ENCODE measurements around the gene CSF2. TPM values are rescaled to one million over a fixed set of nuclear protein-coding genes. Genes with fewer than 3 reads are reported as not detected.

Gene CSF2
- polyA plus RNA-seq, 1 of the 3 experiments (the other 2 are of a cell fraction): 0.97 TPM

DNA sequence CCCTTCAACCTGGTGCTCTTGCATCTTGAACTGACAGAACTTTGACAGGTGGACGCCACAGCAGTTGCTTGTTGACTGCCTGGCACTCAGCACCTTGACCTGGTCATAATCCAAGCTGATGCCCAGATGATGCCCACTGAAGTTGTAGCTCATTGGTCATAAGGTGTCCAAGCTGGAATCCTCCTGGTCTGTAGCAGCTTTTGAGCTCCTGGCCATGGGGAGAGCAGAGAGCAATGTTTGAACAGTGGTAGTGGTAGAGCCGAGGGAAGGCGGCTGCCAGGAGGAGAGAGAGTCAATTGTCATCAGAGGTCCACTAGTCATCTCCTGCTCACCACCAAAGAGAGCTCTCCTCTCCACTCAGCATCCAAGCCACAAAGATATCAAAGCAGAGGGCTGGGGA lies 23.3 kb downstream of the CSF2 start:
- no peak overlapping the region for H2AFZ ChIP-seq (ENCODE audit: low read depth)
- no peak overlapping the region for H3K27ac ChIP-seq (ENCODE audit: low read depth in 2 of 2, low read length in 1 of 2)
- H4K20me1 ChIP-seq (ENCODE audit: insufficient read depth): no peaks in the 10 kb centered on the region
- 100% methylated on average over 2 of the region's 3 CpGs for WGBS (ENCODE audit: low lambda C conversion rate)
- no peaks in the 10 kb centered on the region for H3K27me3 ChIP-seq (ENCODE audit: insufficient read depth)
- H3K9me2 ChIP-seq: no peaks in the 10 kb centered on the region
- ChIA-PET POLR2A (no interaction called here), CTCF (interaction anchor here (0.7 to 1.7 kb wide), 3 partner anchors 16 to 83 kb away, joined by 3 to 5 read pairs (median 3); no protein-coding TSS in a partner anchor)
- H3K4me1 ChIP-seq (ENCODE audit: control insufficient read depth in 1 of 2, insufficient read depth in 2 of 2, low read depth in 1 of 2, low read length in 1 of 2): peaks cover 0 to 19% of the 10 kb centered on the region in 2 experiments; a peak in 3 of 4 replicates
- H3K4me3 ChIP-seq (ENCODE audit: low read depth in 2 of 2, low read length in 1 of 2): no peak overlapping the region
- H3F3A ChIP-seq (replicated peaks; ENCODE audit: insufficient read depth): peaks cover 9% of the 10 kb centered on the region
- DNase-seq: no peak
- H3K79me2 ChIP-seq (ENCODE audit: insufficient read depth): no peaks in the 10 kb centered on the region
- TF ChIP-seq GATA2 (CRISPR knock-in tag; IDR thresholded peaks at IDR 0.05): no peak
- no peak for TF ChIP-seq JUND (IDR thresholded peaks at IDR 0.05)
- no peak for TF ChIP-seq TAF1 (IDR thresholded peaks at IDR 0.05; ENCODE audit: borderline replicate concordance, low read depth, low read length)
- TF ChIP-seq, protein P1, sequence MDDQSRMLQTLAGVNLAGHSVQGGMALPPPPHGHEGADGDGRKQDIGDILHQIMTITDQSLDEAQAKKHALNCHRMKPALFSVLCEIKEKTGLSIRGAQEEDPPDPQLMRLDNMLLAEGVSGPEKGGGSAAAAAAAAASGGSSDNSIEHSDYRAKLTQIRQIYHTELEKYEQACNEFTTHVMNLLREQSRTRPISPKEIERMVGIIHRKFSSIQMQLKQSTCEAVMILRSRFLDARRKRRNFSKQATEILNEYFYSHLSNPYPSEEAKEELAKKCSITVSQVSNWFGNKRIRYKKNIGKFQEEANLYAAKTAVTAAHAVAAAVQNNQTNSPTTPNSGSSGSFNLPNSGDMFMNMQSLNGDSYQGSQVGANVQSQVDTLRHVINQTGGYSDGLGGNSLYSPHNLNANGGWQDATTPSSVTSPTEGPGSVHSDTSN (IDR thresholded peaks at IDR 0.05): no peak
- TF ChIP-seq, protein P2, sequence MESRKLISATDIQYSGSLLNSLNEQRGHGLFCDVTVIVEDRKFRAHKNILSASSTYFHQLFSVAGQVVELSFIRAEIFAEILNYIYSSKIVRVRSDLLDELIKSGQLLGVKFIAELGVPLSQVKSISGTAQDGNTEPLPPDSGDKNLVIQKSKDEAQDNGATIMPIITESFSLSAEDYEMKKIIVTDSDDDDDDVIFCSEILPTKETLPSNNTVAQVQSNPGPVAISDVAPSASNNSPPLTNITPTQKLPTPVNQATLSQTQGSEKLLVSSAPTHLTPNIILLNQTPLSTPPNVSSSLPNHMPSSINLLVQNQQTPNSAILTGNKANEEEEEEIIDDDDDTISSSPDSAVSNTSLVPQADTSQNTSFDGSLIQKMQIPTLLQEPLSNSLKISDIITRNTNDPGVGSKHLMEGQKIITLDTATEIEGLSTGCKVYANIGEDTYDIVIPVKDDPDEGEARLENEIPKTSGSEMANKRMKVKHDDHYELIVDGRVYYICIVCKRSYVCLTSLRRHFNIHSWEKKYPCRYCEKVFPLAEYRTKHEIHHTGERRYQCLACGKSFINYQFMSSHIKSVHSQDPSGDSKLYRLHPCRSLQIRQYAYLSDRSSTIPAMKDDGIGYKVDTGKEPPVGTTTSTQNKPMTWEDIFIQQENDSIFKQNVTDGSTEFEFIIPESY (IDR thresholded peaks at IDR 0.05; ENCODE audit: borderline replicate concordance, low read depth): no peak
- TF ChIP-seq, protein P3, sequence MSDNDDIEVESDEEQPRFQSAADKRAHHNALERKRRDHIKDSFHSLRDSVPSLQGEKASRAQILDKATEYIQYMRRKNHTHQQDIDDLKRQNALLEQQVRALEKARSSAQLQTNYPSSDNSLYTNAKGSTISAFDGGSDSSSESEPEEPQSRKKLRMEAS (IDR thresholded peaks at IDR 0.05; ENCODE audit: low read depth): no peak
- no peak for TF ChIP-seq EP300 (IDR thresholded peaks at IDR 0.05; ENCODE audit: borderline replicate concordance in 1 of 2, low read depth in 1 of 2, low read length in 1 of 2)
- no peak overlapping the region for H3K9ac ChIP-seq
- no peaks in the 10 kb centered on the region for H3K36me3 ChIP-seq (replicated peaks in 1 of 2; ENCODE audit: control insufficient read depth in 1 of 2, insufficient read depth in 2 of 2, low read length in 1 of 2)
- no peak overlapping the region for H3K4me2 ChIP-seq
- no peaks in the 10 kb centered on the region for H3K9me3 ChIP-seq

DNA sequence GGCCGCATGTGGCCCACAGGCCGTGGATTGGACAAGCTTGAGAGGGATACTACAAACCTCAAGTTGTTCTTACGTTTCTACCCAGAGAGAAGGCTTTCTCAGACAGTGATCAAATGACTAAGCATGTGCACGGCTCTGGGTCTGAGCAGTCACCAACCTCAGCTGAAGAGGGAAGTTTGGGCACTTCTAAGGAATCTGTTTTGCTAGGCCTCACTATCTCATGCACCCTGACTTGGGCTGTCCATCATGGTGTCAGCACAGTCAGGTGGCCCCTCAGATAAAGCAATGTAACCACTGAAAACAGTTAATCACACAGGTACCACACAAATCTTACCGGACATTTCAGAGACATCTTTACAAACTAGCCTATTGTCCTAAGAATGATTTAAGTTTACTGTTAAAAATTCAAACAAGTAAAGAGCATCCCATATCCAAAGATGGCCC lies 24.6 kb downstream of the CSF2 start:
- 77% methylated on average over 4 of the region's 5 CpGs for WGBS (ENCODE audit: low lambda C conversion rate)
- 0 out of 2 replicates have a peak overlapping the region, but pooled peaks have one; percentile 10 for H3K9ac ChIP-seq
- H3K36me3 ChIP-seq (replicated peaks in 1 of 2; ENCODE audit: control insufficient read depth in 1 of 2, insufficient read depth in 2 of 2, low read length in 1 of 2): no peaks in the 10 kb centered on the region
- H3K4me3 ChIP-seq (ENCODE audit: low read depth in 2 of 2, low read length in 1 of 2): no peak overlapping the region
- no peak overlapping the region; a peak in 1 of 4 replicates for H3K27ac ChIP-seq (ENCODE audit: low read depth in 2 of 2, low read length in 1 of 2)
- H2AFZ ChIP-seq (ENCODE audit: low read depth): no peak overlapping the region
- no peaks in the 10 kb centered on the region for H3K27me3 ChIP-seq (ENCODE audit: insufficient read depth)
- TF ChIP-seq RXRA (IDR thresholded peaks at IDR 0.05; ENCODE audit: borderline replicate concordance, low read depth): no peak
- no peak for TF ChIP-seq ELF1 (IDR thresholded peaks at IDR 0.05)
- no peak for TF ChIP-seq RAD21 (IDR thresholded peaks at IDR 0.05; ENCODE audit: low read length)
- TF ChIP-seq RFX5 (IDR thresholded peaks at IDR 0.05; ENCODE audit: low read length): no peak
- TF ChIP-seq MEF2A (IDR thresholded peaks at IDR 0.05; ENCODE audit: borderline replicate concordance, low read depth): no peak
- no peak for TF ChIP-seq RCOR1 (IDR thresholded peaks at IDR 0.05; ENCODE audit: low read length)
- TF ChIP-seq TCF12 (IDR thresholded peaks at IDR 0.05): no peak
- no peak for TF ChIP-seq FOXJ3 (CRISPR knock-in tag; IDR thresholded peaks at IDR 0.05)
- TF ChIP-seq EP300 (IDR thresholded peaks at IDR 0.05; ENCODE audit: borderline replicate concordance in 1 of 2, low read depth in 1 of 2, low read length in 1 of 2): no peak
- TF ChIP-seq EZH2phosphoT487 (IDR thresholded peaks at IDR 0.05; ENCODE audit: borderline replicate concordance, low read depth): no peak
- TF ChIP-seq SMC3 (IDR thresholded peaks at IDR 0.05; ENCODE audit: low read depth, low read length): no peak
- TF ChIP-seq, protein P4, sequence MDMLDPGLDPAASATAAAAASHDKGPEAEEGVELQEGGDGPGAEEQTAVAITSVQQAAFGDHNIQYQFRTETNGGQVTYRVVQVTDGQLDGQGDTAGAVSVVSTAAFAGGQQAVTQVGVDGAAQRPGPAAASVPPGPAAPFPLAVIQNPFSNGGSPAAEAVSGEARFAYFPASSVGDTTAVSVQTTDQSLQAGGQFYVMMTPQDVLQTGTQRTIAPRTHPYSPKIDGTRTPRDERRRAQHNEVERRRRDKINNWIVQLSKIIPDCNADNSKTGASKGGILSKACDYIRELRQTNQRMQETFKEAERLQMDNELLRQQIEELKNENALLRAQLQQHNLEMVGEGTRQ (IDR thresholded peaks at IDR 0.05; ENCODE audit: borderline replicate concordance, low read depth, low read length): no peak
- TF ChIP-seq GATA2 (CRISPR knock-in tag; IDR thresholded peaks at IDR 0.05): no peak
- H4K20me1 ChIP-seq (ENCODE audit: insufficient read depth): no peaks in the 10 kb centered on the region
- ChIA-PET CTCF (interaction anchor here (1.0 to 1.7 kb wide), 2 partner anchors 18 to 82 kb away, joined by 3 to 5 read pairs; no protein-coding TSS in a partner anchor), POLR2A (no interaction called here)
- no peaks in the 10 kb centered on the region for H3K79me2 ChIP-seq (ENCODE audit: insufficient read depth)
- H3K9me3 ChIP-seq: no peaks in the 10 kb centered on the region
- peaks cover 3 to 25% of the 10 kb centered on the region in 2 experiments; a peak in 3 of 4 replicates for H3K4me1 ChIP-seq (ENCODE audit: control insufficient read depth in 1 of 2, insufficient read depth in 2 of 2, low read depth in 1 of 2, low read length in 1 of 2)
- DNase-seq: no peak
- H3F3A ChIP-seq (replicated peaks; ENCODE audit: insufficient read depth): peaks cover 9% of the 10 kb centered on the region
- H3K9me2 ChIP-seq: no peaks in the 10 kb centered on the region
- no peak overlapping the region for H3K4me2 ChIP-seq
